Measurements from ENCODE around the gene TRPV3. TPM values are rescaled to one million over a fixed set of nuclear protein-coding genes. Genes with fewer than 3 reads are reported as not detected.

The TRPV3 gene
- total and polyA plus RNA-seq, 2 donors (not counting 1 experiment from before 2014, with no cell fraction given) = 1.6 to 18.2 TPM

DNA sequence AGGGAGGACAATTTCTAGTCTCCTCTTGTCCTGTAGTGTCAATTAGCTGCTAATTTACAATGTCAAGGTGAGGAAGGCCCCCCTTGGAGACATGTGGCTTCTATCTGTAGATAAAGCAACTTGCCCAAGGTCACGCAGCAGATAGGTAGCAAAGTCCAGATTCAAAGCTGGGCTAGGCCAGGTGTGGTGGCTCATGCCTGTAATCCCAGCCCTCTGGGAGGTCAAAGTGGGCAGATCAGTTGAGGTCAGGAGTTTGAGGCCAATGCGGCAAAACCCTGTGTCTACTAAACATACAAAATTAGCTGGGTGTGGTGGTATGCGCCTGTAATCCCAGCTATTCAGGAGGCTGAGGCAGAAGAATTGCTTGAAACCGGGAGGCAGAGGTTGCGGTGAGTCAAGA, 11.1 kb downstream of the TRPV3 start:
- WGBS (ENCODE audit: insufficient coverage) = 96% methylated on average over 4 of the region's 5 CpGs

DNA sequence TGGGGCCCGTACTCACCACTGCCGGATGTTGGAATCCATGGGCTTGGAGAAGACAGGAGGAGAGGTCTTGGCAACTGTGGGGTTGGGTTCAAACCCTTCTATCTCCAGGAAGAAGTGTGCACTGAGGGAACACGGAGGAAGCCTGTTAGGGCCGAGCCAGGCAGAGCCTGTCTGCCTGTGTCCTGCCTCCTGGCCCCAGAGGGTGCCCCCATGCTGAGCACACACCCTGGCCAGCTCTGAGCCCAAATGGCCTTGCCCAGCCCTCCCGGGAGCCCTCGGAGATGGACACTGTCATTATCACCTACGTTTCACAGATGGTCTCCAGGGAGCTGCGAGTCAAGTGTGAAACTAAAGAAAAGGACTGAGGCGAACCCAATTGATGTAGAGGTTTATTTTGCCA, 12.5 kb downstream of the TRPV3 start:
- 88% methylated on average over 5 of the region's 9 CpGs for WGBS (ENCODE audit: insufficient coverage)
- Histone ChIP-seq H3K79me2 (ENCODE audit: control insufficient read depth, insufficient read depth, low read length) (no peaks in the 10 kb centered on the region), H3K27me3 (replicated peaks in 1 of 4; ENCODE audit: control extremely low read depth in 1 of 4, control insufficient read depth in 3 of 4, insufficient read depth in 4 of 4, low read length in 3 of 4) (no peaks in the 10 kb centered on the region), H3K36me3 (replicated peaks in 1 of 2; ENCODE audit: control extremely low read depth in 1 of 2, control insufficient read depth in 1 of 2, extremely low read depth in 1 of 2, insufficient read depth in 2 of 2, low read length in 1 of 2) (no peaks in the 10 kb centered on the region), H3K4me1 (ENCODE audit: control insufficient read depth in 2 of 2, insufficient read depth in 2 of 2, low read length in 2 of 2) (no peaks in the 10 kb centered on the region), H3K4me2 (replicated peaks; ENCODE audit: low read depth, low read length, poor library complexity, severe bottlenecking) (no peak overlapping the region), H3K9me3 (ENCODE audit: control extremely low read depth in 1 of 3, control insufficient read depth in 2 of 3, insufficient read depth in 1 of 3, low read length in 2 of 3) (no peaks in the 10 kb centered on the region), H3K4me3 (ENCODE audit: control extremely low read depth in 1 of 5, extremely low read depth in 1 of 5, insufficient read depth in 1 of 5, low read depth in 2 of 5, low read length in 4 of 5) (no peak overlapping the region), H3K27ac (ENCODE audit: low read length in 2 of 2) (no peak overlapping the region), H3K9ac (ENCODE audit: low read length) (no peak overlapping the region), H2AFZ (ENCODE audit: insufficient read depth, low read depth, low read length, poor library complexity, severe bottlenecking) (no peak overlapping the region), H4K20me1 (ENCODE audit: control insufficient read depth, insufficient read depth, low read length, poor library complexity, severe bottlenecking) (no peaks in the 10 kb centered on the region)
- Mint-ChIP-seq H3K4me3 (no peak overlapping the region), H3K4me1 (no peaks in the 10 kb centered on the region), H3K27me3 (no peaks in the 10 kb centered on the region), H3K27ac (no peak overlapping the region), H3K9me3 (ENCODE audit: insufficient read depth) (peaks cover 4% of the 10 kb centered on the region)
- intact Hi-C loops (cut with micrococcal nuclease) = no loop called here
- POLR2A ChIA-PET = no interaction called here
- no peak for ATAC-seq (ENCODE audit: low read depth)
- TF ChIP-seq, protein P1, sequence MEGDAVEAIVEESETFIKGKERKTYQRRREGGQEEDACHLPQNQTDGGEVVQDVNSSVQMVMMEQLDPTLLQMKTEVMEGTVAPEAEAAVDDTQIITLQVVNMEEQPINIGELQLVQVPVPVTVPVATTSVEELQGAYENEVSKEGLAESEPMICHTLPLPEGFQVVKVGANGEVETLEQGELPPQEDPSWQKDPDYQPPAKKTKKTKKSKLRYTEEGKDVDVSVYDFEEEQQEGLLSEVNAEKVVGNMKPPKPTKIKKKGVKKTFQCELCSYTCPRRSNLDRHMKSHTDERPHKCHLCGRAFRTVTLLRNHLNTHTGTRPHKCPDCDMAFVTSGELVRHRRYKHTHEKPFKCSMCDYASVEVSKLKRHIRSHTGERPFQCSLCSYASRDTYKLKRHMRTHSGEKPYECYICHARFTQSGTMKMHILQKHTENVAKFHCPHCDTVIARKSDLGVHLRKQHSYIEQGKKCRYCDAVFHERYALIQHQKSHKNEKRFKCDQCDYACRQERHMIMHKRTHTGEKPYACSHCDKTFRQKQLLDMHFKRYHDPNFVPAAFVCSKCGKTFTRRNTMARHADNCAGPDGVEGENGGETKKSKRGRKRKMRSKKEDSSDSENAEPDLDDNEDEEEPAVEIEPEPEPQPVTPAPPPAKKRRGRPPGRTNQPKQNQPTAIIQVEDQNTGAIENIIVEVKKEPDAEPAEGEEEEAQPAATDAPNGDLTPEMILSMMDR (IDR thresholded peaks at IDR 0.05) = no peak
- no peak for TF ChIP-seq EZH2 (IDR thresholded peaks at IDR 0.05; ENCODE audit: borderline replicate concordance, insufficient read depth, low read depth, low read length, poor library complexity, severe bottlenecking)
- DNase-seq = no peak
- CTCF ChIA-PET = no interaction called here

More for the DNA sequence above, 11.1 kb downstream of the TRPV3 start:
- no peaks in the 10 kb centered on the region for H3K36me3 ChIP-seq (replicated peaks in 1 of 2; ENCODE audit: control extremely low read depth in 1 of 2, control insufficient read depth in 1 of 2, extremely low read depth in 1 of 2, insufficient read depth in 2 of 2, low read length in 1 of 2)
- no peak overlapping the region for H3K27ac ChIP-seq (ENCODE audit: low read length in 2 of 2)
- POLR2A ChIA-PET = no interaction called here
- no peak overlapping the region for H3K4me3 ChIP-seq (ENCODE audit: control extremely low read depth in 1 of 5, extremely low read depth in 1 of 5, insufficient read depth in 1 of 5, low read depth in 2 of 5, low read length in 4 of 5)
- no peaks in the 10 kb centered on the region for H3K4me1 ChIP-seq (ENCODE audit: control insufficient read depth in 2 of 2, insufficient read depth in 2 of 2, low read length in 2 of 2)
- no peak overlapping the region for H2AFZ ChIP-seq (ENCODE audit: insufficient read depth, low read depth, low read length, poor library complexity, severe bottlenecking)
- H4K20me1 ChIP-seq (ENCODE audit: control insufficient read depth, insufficient read depth, low read length, poor library complexity, severe bottlenecking) = no peaks in the 10 kb centered on the region
- Mint-ChIP-seq H3K27ac (no peak overlapping the region), H3K4me1 (no peaks in the 10 kb centered on the region), H3K27me3 (no peaks in the 10 kb centered on the region), H3K9me3 (ENCODE audit: insufficient read depth) (peaks cover 4% of the 10 kb centered on the region), H3K4me3 (no peak overlapping the region)
- intact Hi-C loops (cut with micrococcal nuclease) = no loop called here
- no peak for ATAC-seq (ENCODE audit: low read depth)
- H3K4me2 ChIP-seq (replicated peaks; ENCODE audit: low read depth, low read length, poor library complexity, severe bottlenecking) = no peak overlapping the region
- TF ChIP-seq EZH2 (IDR thresholded peaks at IDR 0.05; ENCODE audit: borderline replicate concordance, insufficient read depth, low read depth, low read length, poor library complexity, severe bottlenecking) = no peak
- TF ChIP-seq, protein P1 (IDR thresholded peaks at IDR 0.05) = no peak
- H3K79me2 ChIP-seq (ENCODE audit: control insufficient read depth, insufficient read depth, low read length) = no peaks in the 10 kb centered on the region
- H3K27me3 ChIP-seq (replicated peaks in 1 of 4; ENCODE audit: control extremely low read depth in 1 of 4, control insufficient read depth in 3 of 4, insufficient read depth in 4 of 4, low read length in 3 of 4) = no peaks in the 10 kb centered on the region
- H3K9me3 ChIP-seq (ENCODE audit: control extremely low read depth in 1 of 3, control insufficient read depth in 2 of 3, insufficient read depth in 1 of 3, low read length in 2 of 3) = no peaks in the 10 kb centered on the region
- CTCF ChIA-PET = no interaction called here
- DNase-seq = no peak
- no peak overlapping the region for H3K9ac ChIP-seq (ENCODE audit: low read length)
